NOMO-1 treated with dmso at 0.1 percent for 144 hours (cell line): ENCODE measurements around the gene NTRK2.
"Not testable (repeated sequence)": the region's sequence is repeated elsewhere in the genome, so short reads cannot be mapped to it uniquely, and the experiment has no call there.

Experiments used
- DNase-seq: peaks from one replicate; lab custom pipeline; 2025; ENCODE audit not compliant: unreplicated experiment; lab: John Stamatoyannopoulos, UW

NTRK2 gene

DNA sequence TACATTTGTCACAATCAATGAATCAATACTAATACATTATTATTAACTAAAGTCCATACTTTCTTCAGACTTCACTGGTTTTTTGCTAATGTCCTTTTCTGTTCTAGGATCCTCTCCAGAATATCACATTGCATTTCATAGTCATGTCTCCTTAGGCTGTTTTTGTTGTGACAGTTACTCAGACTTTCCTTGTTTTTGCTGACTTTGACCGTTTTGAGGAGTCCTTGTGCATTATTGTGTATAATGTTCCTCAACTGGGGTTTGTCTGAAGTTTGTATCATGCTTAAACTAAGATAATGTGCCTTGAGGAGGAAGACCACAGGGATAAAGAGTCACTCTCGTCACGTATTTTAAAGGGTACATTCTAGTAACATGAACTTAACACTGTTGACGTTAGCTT is 376.9 kb downstream of the NTRK2 start:
- no peak for DNase-seq

DNA sequence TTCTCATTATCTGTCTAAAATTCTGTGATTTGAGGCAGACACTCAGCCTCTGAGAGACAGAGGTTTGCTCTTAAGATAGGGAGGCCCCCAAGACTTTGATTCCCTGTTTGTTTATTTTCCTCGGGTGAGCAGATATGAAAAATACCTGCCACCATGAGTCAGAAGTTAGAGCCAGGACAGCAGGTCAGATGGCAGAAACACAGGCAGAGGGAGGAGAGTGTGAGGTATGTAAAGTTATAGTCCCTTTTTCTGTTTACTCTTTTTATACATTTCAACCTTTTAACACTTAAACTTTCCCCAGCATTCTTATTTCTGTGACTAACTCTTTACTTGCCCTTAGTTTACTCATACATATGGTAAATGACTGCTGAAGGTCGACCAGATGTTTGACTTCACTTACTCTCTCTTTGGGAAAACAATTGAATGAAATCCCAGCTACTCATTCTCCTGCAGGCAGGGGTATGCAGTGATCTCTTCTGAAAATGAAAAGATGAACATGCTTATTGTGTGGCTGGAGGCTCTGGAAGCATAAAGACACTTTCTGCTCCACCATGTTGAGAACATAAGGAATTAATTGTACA is 383.8 kb downstream of the NTRK2 start:
- DNase-seq, result no peak

DNA sequence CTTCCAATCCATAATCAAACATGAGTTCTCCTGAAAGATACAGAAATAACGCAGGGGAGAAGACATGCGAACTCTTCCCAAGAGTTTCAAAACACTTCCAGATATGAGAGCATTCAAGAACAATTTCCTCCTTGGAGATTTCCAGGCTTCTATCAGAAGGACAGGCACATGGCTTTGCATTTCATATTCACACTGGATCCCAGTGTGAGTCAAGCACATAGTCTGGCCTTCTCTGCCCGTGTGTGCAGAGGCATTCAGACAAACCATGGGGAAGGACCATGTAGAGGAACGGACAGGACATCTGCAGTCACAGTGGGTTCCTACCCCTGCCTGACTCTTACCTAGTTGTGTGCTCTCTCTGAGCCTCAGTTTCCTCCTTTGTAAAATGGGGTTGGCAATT is 384.5 kb downstream of the NTRK2 start:
- DNase-seq, result no peak

DNA sequence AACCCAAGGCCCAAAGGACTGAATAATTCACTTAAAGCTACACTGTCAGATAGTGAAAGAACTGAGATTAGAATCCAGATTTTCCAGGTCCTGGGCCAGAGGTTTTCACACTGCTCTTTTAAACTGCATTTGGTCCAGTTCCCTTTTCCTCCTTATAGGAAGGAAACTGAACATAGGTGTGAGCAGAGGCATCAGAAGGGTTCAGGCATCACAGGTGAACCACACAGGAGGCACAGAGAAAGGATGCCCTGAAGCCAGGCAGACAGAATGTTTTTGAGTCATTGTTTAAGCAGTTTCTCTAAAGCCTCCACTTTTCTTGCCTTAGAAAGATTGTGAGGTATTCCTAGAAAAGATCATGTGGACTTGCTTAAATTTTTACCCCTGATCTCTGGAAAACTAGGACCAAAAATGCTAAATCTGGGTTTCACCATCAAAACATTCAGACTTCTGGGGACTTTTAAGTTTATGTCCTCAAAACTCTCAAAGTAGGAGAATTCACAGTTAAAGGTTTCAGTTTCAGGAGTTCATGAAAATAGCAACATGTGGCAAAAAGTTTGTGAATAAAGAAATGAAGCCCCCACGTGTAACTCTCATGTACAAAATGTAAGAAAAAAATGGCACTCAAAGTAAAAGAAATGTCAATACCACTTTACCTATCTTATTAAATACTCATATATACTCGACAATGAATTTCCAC is 386.1 kb downstream of the NTRK2 start:
- DNase-seq, result no peak

DNA sequence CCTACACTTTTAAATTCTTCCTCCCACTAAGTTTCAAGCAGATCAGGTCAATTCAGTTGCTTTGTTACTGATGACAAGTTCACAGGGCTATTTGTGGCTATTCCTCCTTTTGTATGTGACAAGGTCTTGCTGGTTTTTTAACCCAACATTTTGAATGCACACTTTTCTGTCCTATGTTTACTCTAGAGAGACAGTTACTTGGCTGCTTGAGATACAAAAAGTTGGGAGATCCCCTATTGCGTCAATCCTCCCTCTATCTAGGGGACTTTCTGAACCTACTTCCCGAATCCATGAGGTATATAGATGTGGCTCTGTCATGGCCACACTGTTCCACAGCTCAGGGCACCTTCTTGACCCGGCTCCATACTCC is 386.7 kb downstream of the NTRK2 start:
- no peak for DNase-seq

DNA sequence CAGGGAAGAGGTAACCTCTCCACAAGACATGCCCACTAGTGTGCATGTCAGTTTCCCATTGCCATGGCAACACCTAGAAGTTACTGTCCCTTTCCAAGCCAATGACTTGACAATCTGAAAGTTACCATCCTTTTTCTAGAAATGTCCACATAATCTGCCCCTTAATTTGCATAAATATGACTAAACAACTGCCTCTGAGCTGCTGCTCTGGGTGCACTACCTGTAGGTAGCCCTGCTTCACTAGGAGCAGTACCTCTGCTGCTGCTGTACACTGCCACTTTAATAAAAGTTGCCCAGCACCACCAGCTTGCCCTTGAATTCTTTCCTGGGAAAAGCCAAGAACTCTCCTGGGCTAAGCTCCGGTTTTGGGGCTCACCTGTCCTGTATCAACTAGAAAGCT is 392.4 kb downstream of the NTRK2 start:
- DNase-seq, result no peak

DNA sequence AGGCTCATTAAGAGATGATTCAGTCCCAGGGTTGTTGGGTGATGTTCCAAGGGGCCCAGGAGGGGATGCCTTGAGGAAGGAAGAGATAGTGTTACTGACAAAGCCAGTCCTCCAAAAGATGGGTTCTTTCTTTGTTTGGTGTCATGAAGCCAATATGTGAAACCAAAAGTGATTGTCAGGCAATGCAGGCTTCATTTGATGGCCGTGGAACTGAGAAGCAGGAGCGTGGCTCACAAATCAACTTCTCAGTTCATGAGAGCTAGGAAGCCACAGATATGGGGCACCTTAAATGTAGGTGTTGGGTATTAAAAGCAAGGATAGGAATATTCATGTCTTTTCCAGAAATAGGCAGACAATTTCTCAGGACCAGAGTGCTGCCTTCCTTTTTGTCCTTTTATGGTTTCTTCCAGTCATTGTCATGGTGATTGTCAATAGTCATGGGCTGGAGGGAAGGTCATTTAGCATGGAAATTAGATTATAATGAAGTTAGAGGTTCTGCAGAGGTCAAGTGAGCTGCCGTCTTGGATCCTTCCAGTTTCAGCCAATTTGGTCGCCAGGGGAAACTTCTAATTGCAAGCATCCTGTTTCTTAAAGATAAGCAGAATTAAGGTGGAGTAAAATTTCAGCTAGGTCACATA is 393.0 kb downstream of the NTRK2 start:
- DNase-seq, result no peak

DNA sequence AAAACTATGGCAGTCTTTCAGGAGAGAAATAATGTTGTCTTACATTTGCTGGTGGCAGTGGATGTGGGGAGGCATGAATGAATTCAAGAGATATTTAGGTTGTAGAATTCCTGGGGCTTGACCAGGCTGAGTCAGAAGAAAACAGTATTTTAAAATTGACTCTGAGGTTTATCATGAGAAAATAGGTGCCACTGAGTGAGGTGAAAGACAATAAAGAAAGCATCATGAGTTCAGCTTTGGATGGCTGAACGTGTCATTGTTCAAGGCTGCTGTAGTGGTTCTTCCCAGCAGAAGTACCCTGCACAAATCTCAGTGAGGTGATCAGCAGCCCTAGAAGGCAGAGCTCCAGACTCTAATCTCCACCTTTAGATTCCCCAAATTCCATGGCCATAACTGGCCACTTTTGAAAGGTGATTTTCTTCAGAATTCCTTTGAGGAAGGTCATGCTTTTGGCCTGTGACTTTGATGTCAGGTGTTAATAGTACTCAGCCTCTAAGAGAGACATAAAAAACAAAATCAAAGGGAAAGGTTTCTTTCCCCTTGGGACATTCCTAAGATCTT is 395.4 kb downstream of the NTRK2 start:
- no peak for DNase-seq

DNA sequence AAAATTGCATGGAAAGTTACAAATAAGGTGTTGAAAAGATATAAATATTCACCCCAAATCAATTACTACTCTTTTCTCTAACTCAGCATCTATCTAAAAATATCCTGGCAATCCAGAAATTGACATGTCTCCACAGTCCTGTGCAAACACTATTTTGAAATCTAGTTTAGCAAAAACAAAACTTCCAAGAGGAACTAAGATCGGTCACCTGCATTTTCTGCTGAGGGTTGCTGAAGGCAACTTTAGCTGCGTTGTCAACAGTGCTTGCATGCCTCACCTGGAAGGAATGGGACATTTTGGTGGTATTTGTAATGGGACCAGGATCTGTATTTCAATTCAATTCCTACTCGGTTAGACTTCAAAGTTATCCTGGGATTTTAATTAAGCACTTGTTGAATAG is 398.3 kb downstream of the NTRK2 start:
- DNase-seq, result no peak

DNA sequence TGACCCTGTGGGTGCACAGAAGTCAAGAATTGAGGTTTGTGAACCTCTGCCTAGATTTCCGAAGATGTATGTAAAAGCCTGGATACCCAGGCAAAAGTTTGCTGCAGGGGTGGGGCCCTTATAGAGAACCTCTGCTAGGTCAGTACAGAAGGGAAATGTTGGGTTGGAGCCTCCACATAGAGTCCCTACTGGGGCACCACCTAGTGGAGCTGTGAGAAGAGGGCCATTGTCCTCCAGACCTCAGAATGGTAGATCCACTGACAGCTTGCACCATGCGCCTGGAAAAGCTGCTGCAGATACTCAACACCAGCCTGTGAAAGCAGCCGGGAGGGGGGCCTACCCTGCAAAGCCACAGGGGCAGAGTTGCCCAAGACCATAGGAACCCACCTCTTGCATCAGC is 399.9 kb downstream of the NTRK2 start:
- not testable (repeated sequence) for DNase-seq
